Activated B cell treated with CpG ODN at 0.5 μM for 24 hours (primary cell): ENCODE results near the gene SIRT7. TPM values are rescaled to one million over a fixed set of nuclear protein-coding genes. Genes with fewer than 3 reads are reported as not detected.

ENCODE experiments used
- ATAC-seq: fragments of 200-7000 bp; cut with Tn5 transposase; one replicate; pipeline ENCODE4 v1.10.0; 2021; ENCODE audit warnings: low read depth, mild to moderate bottlenecking, moderate library complexity
- CTCF ChIA-PET: fragments of 350-600 bp; sonication (Branson Sonifier 250); formaldehyde crosslinking; loops from one replicate; lab custom pipeline; 2021; ENCODE audit warnings: antibody characterized with exemption; lab: Charles Lee
- POLR2A ChIA-PET: fragments of 350-600 bp; sonication (Branson Sonifier 250); formaldehyde crosslinking; loops from one replicate; lab custom pipeline; 2021; ENCODE audit warnings: antibody characterized with exemption; lab: Charles Lee
- DNase-seq: peaks from one replicate; pipeline ENCODE4 v3.0.0; 2022
- H3K27ac Mint-ChIP-seq: one replicate; pipeline ENCODE4 v1.8.0; 2020; ENCODE audit warnings: mixed read lengths
- H3K27me3 Mint-ChIP-seq: one replicate; pipeline ENCODE4 v1.8.0; 2021; ENCODE audit warnings: mixed read lengths
- H3K36me3 Mint-ChIP-seq: one replicate; pipeline ENCODE4 v1.8.0; 2021; ENCODE audit warnings: low read depth, mixed read lengths
- H3K4me1 Mint-ChIP-seq: one replicate; pipeline ENCODE4 v1.8.0; 2021; ENCODE audit warnings: mixed read lengths
- H3K4me3 Mint-ChIP-seq: one replicate; pipeline ENCODE4 v1.8.0; 2020; ENCODE audit warnings: mild to moderate bottlenecking, mixed read lengths
- H3K9me3 Mint-ChIP-seq: one replicate; pipeline ENCODE4 v1.8.0; 2020; ENCODE audit warnings: mixed read lengths
- intact Hi-C: fragments of 100-400 bp; cut with micrococcal nuclease; formaldehyde crosslinking; loops from one replicate; pipeline ENCODE4 v1.15.1; 2024
- total RNA-seq: library from RNA; stranded (reverse); gene quantifications from 2 replicates; pipeline ENCODE4 v1.2.3, GENCODE V29; 2022
- TF ChIP-seq, protein P1 (sequence below): fragments of 200-600 bp; IDR thresholded peaks from one replicate; pipeline ENCODE4 v1.8.0; 2022; ENCODE audit warnings: antibody characterized with exemption, mild to moderate bottlenecking

SIRT7 gene
- total RNA-seq, 1 donor from 2014 or later, result 66.4 TPM

DNA sequence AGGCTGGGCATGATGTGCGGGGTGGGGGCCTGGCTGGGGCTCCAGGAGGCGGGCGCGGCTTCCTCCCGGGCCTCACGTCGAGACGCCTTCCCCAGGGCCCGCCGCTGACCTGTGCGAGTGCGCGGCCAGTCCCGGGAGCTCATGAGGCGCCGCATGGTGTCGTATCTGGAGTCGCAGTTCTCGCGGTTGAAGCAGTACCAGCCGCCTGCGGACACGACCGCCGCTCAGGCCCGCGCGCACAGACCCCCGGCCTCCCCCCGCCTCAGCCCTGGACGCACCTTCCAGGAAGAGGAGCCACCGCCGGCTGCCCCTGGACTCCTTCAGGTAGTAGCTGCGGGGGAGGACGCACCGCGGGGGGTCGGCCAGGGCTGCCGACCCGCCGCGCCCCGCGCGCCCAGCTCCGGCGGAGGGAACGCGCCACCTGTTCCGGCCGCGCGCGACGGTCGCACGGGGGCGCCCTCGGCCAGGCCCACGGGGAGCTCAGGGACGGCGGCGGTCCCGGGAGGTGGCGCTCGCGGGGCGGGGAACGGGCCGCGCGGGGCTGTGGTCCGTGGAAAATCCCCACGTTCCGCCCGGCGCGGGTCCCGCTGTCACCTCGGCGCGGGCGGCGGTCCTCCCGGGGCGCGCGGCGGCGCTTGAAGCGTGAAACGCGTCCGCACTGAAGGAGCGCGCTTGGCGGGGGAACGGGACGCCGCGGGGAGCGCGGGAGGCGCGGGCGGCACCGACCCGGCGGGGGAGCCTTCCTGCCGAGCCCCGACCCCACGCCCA, 41.6 kb upstream of the SIRT7 start:
- H3K27me3 Mint-ChIP-seq, result peaks cover 25% of the 10 kb centered on the region
- POLR2A ChIA-PET, result interaction anchor here (0.6 to 1.4 kb wide), 10 partner anchors 8 to 757 kb away, joined by 3 to 11 read pairs (median 4); partner anchors contain the start of genes ASPSCR1, CENPX, DCXR and FN3KRP
- intact Hi-C loops, result loop anchor here (1.0 to 5.0 kb wide), 3 partner anchors 62 to 194 kb away; partner anchors contain the start of gene FASN
- no peak overlapping the region for H3K4me3 Mint-ChIP-seq
- DNase-seq, result peak; percentile 90
- H3K4me1 Mint-ChIP-seq, result peaks cover 4% of the 10 kb centered on the region
- H3K36me3 Mint-ChIP-seq, result no peaks in the 10 kb centered on the region
- H3K27ac Mint-ChIP-seq, result no peak overlapping the region
- peak; percentile 95 for ATAC-seq
- TF ChIP-seq, protein P1, sequence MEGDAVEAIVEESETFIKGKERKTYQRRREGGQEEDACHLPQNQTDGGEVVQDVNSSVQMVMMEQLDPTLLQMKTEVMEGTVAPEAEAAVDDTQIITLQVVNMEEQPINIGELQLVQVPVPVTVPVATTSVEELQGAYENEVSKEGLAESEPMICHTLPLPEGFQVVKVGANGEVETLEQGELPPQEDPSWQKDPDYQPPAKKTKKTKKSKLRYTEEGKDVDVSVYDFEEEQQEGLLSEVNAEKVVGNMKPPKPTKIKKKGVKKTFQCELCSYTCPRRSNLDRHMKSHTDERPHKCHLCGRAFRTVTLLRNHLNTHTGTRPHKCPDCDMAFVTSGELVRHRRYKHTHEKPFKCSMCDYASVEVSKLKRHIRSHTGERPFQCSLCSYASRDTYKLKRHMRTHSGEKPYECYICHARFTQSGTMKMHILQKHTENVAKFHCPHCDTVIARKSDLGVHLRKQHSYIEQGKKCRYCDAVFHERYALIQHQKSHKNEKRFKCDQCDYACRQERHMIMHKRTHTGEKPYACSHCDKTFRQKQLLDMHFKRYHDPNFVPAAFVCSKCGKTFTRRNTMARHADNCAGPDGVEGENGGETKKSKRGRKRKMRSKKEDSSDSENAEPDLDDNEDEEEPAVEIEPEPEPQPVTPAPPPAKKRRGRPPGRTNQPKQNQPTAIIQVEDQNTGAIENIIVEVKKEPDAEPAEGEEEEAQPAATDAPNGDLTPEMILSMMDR, result peak; percentile 20
- CTCF ChIA-PET, result interaction anchor here (0.5 to 2.0 kb wide), 27 partner anchors 8 to 440 kb away, joined by 3 to 59 read pairs (median 4); partner anchors contain the start of genes ASPSCR1, CENPX, DCXR and GPS1
- no peaks in the 10 kb centered on the region for H3K9me3 Mint-ChIP-seq

DNA sequence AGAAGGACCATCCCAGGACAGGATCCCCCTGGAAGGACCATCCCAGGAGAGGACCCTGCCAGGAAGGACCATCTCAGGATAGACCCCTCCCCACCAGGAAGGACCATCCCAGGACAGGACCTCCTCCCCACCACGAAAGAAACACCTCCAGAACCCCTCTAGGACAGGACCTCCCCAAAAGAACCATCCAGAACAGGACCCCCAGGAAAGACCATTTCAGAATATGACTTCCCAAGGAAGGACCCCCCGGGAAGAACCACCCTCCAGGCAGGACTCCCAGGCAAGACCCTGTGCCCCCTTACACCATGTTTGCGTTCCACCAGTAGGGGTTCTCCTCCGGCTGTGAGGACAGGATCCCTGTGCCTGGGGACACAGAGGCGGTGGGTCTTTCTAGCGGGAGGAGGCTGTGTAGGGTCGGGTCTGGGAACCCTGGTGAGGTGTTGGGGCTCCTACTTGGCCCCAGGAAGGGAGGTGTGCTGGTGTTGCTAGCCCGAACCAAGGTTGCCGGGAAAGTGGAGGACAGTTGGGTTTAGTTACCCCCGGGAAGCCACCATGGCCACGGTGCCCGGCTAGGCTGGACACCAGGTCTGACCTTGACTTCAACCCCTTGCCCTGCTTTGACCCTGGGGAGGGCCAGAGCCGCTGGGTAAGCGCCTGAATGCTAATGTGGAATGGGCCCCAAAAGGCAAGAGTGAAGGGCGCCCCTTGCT, 40.8 kb upstream of the SIRT7 start:
- POLR2A ChIA-PET, result interaction anchor here (0.6 to 1.4 kb wide), 9 partner anchors 8 to 758 kb away, joined by 3 to 11 read pairs (median 4); partner anchors contain the start of genes ASPSCR1, CENPX, DCXR and FN3KRP
- H3K36me3 Mint-ChIP-seq, result no peaks in the 10 kb centered on the region
- H3K27ac Mint-ChIP-seq, result no peak overlapping the region
- DNase-seq (no peak), ATAC-seq (no peak)
- H3K9me3 Mint-ChIP-seq, result no peaks in the 10 kb centered on the region
- CTCF ChIA-PET, result interaction anchor here (0.6 to 2.0 kb wide), 25 partner anchors 9 to 440 kb away, joined by 3 to 59 read pairs (median 4); partner anchors contain the start of genes ASPSCR1, CENPX, DCXR and LRRC45
- intact Hi-C loops, result loop anchor here (1.0 kb wide), 2 partner anchors 63 to 195 kb away; no protein-coding TSS in a partner anchor
- TF ChIP-seq, protein P1, result no peak
- H3K27me3 Mint-ChIP-seq, result peaks cover 18% of the 10 kb centered on the region
- H3K4me1 Mint-ChIP-seq, result peaks cover 4% of the 10 kb centered on the region
- peak overlapping the region; percentile 46 for H3K4me3 Mint-ChIP-seq

DNA sequence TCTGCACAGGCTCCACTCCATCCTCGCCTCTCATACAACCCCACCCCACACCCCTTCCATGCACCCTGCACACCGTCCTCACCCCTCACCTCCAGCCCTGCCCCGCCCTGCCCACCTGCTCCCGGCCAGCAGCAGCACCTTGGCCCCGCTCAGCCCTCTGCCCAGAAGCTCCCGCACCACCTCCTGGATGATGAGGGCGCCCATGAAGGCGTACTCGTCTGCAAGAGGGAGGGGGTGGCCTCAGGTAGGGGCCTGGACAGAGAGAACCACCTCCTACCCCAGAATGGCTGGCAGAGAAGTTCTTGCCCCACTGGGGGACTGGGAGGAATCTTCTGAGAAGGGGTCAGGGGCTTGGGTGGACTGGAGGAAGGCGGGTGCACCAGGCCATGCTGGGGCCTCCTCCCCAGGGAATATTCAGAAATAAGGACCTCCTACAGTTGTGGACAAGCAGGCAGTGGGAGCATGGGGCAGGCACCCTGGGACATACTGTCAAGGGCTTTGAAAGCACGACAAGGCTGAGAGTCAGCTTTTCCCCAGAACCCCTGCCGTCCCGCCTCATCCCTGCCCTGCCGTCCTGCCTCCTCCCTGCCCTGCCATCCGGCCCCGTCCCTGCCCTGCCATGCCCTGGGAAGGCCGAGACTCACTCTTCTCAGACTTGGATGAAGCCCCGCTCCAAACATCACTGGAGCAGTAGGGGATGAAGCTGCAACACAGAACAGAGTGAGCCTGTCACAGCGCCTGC, 39.9 kb upstream of the SIRT7 start:
- H3K36me3 Mint-ChIP-seq, result no peaks in the 10 kb centered on the region
- POLR2A ChIA-PET, result no interaction called here
- peaks cover 4% of the 10 kb centered on the region for H3K4me1 Mint-ChIP-seq
- intact Hi-C loops, result no loop called here
- DNase-seq (no peak), ATAC-seq (no peak)
- TF ChIP-seq, protein P1, result no peak
- no peak overlapping the region for H3K27ac Mint-ChIP-seq
- CTCF ChIA-PET, result no interaction called here
- H3K9me3 Mint-ChIP-seq, result no peaks in the 10 kb centered on the region
- peaks cover 17% of the 10 kb centered on the region for H3K27me3 Mint-ChIP-seq
- H3K4me3 Mint-ChIP-seq, result no peak overlapping the region

DNA sequence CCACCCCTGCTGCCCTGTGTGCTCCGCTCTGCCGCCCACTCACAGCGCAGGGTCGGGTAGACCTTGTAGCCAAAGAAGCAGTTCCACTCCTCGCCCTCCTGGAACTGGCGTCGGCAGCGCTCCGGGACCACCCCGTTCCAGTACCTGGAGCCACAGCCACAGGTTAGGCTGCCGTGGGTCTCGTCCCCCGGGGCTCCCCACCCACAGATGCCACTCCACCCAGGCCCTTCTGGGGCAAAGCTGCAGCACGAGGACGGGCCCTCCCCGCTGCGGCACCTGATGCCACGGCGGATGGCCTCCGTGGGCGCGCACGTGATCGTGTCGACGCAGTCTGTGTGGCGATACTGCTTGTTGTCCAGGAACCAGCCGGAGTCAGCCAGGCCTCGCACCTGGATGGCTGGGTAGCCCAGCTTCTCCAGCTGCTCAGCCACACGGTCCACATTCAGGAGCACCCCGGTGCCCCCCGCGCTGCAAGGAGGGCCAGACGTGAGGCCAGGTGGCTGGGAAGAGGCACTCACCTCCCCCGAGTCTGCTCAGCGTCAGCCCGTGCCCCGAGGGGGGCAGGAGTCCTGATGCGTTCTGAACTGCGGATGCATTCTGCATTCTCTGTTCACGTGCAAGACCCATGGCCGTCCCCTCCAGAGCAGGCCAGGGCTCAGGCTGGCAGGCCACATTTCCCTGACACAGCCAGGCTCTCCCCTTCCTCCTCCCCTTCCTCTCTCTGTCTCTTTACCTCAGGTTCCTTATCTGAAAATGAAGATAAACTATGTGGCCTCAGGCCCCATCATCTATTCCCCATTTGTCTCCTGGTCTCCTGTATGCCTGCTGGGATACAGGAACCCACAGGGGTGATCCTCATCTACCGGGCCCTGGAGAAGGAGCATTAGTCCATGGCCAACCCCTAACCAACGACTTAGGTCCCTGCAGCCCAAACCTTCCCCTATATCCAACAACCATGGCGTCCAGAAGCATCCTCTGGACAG, 38.9 kb upstream of the SIRT7 start:
- ChIA-PET POLR2A (no interaction called here), CTCF (no interaction called here)
- peaks cover 4% of the 10 kb centered on the region for H3K4me1 Mint-ChIP-seq
- H3K27me3 Mint-ChIP-seq, result peaks cover 13% of the 10 kb centered on the region
- H3K9me3 Mint-ChIP-seq, result no peaks in the 10 kb centered on the region
- H3K27ac Mint-ChIP-seq, result no peak overlapping the region
- TF ChIP-seq, protein P1, result no peak
- DNase-seq (no peak), ATAC-seq (no peak)
- no peak overlapping the region for H3K4me3 Mint-ChIP-seq
- H3K36me3 Mint-ChIP-seq, result no peaks in the 10 kb centered on the region
- intact Hi-C loops, result no loop called here
